IgD-negative memory B cell (primary cell): ENCODE measurements around the gene SOX6. TPM values are rescaled to one million over a fixed set of nuclear protein-coding genes. Genes with fewer than 3 reads are reported as not detected.

Source experiments
- H3K27ac Mint-ChIP-seq, 3 donors: one replicate each; pipeline ENCODE4 v1.8.0; 2020 to 2022; ENCODE audit warnings: mild to moderate bottlenecking in 3 of 3, mixed read lengths in 3 of 3, moderate library complexity in 1 of 3
- H3K27me3 Mint-ChIP-seq: one replicate; pipeline ENCODE4 v1.8.0; 2021; ENCODE audit warnings: mixed read lengths
- H3K36me3 Mint-ChIP-seq: one replicate; pipeline ENCODE4 v1.8.0; 2020; ENCODE audit warnings: mild to moderate bottlenecking, mixed read lengths
- H3K4me1 Mint-ChIP-seq, 3 donors: one replicate each; pipeline ENCODE4 v1.8.0; 2020 to 2022; ENCODE audit warnings: mixed read lengths in 3 of 3, mild to moderate bottlenecking in 1 of 3
- H3K4me3 Mint-ChIP-seq, 4 donors: one replicate each; pipeline ENCODE4 v1.8.0; 2020 to 2022; ENCODE audit warnings: mild to moderate bottlenecking in 4 of 4, mixed read lengths in 4 of 4, moderate library complexity in 3 of 4
- H3K9me3 Mint-ChIP-seq, 3 donors: one replicate each; pipeline ENCODE4 v1.8.0; 2020 to 2021; ENCODE audit warnings: mixed read lengths in 3 of 3, mild to moderate bottlenecking in 1 of 3
- polyA plus RNA-seq: library from polyadenylated mRNA; unstranded; fragments of 300-500 nt; fragmentation: Illumina TruSeq; gene quantifications from one replicate; pipeline ENCODE4 v1.2.3, GENCODE V29; 2021

SOX6 gene
- polyA plus RNA-seq, 1 donor from 2014 or later: not detected

DNA sequence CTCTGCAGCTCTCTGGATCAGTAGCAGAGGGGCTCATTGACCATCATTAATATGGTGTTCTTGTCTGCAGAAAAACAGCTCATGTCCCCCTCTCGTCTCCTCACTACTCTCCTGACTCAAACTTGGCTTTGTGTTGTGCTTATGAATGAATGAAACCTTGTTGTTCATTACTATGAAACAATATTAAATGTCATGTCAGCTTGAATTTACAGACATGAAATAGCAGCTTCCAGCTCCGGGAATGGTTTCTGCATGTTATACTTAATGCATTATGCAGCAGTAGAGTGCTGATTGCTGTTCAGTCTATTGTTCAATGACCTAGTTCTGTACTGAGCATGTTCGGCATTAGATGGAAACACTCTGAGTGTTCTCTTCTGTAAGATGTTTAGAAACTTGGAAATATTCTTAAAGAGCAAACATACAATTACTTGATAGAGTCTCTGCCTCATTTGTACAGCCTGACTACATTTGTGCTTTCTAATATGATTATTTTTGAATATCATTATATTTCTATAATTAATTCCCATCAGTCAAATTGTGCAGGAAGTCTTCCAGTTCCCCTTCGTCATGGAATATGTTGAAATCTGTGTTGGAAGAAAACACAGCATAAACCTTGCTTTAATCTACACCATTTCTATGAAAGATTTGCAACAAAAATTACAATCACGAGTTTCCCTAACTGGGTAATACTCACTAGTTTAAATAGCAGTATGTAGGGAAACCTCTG, 340.4 kb downstream of the SOX6 start:
- H3K4me3 Mint-ChIP-seq: no peak overlapping the region
- H3K27ac Mint-ChIP-seq: no peak overlapping the region
- no peaks in the 10 kb centered on the region for H3K36me3 Mint-ChIP-seq
- no peaks in the 10 kb centered on the region for H3K4me1 Mint-ChIP-seq
- H3K27me3 Mint-ChIP-seq: no peaks in the 10 kb centered on the region
- H3K9me3 Mint-ChIP-seq: peaks cover 0 to 2% (median 0%) of the 10 kb centered on the region in 3 donors

DNA sequence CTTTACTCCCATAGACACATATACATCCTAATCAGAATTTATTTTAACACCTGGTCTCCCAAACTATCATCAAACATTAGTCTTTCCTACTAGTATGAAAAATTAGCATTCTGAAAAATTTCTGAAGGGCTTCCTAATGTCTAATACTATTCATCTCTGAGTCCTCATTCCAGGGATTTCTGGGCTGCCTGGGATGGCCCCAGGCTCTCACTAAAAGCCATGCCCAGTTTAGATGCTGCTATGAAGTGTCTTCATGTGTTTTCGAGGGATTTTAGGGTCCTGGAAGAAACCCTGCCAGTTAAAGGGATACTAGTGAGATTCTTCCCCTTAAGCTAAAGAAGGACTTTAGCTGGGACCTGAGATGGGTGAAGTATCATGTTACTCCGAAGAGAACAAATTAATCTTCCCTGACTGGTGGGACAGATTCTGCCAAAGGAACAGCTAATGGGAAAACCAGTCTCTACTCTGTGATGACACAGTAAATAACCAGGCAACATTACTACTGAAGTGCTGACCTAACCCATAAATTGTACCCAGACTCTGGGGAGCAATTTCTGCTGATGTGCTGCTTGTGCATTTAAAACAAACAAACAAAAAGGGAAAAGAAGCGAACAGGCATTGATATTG, 342.6 kb downstream of the SOX6 start:
- H3K9me3 Mint-ChIP-seq: peaks cover 0 to 2% (median 0%) of the 10 kb centered on the region in 3 donors
- H3K4me3 Mint-ChIP-seq: no peak overlapping the region
- no peaks in the 10 kb centered on the region for H3K27me3 Mint-ChIP-seq
- no peak overlapping the region for H3K27ac Mint-ChIP-seq
- H3K36me3 Mint-ChIP-seq: peaks cover 2% of the 10 kb centered on the region
- H3K4me1 Mint-ChIP-seq: no peaks in the 10 kb centered on the region

DNA sequence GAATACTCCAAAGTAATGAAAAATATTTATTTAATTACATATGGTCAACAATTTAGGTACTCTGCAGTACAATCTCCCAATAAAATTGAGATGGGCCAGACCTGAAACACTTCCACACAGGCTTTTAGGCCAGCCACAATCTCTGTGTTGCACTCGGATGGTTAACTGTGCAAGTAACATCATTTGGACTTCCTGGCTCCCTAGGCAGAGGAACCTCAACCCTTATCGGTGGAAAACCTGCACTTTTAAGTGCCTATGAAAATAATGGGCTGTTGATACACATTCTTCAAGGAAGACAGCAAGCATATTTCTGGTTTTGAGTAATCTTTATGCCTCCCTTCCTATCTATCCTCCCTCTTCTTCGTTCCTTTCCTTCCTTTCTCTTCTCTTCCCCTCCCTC, 343.1 kb downstream of the SOX6 start:
- no peak overlapping the region for H3K27ac Mint-ChIP-seq
- H3K9me3 Mint-ChIP-seq: peaks cover 0 to 2% (median 0%) of the 10 kb centered on the region in 3 donors
- no peaks in the 10 kb centered on the region for H3K4me1 Mint-ChIP-seq
- H3K4me3 Mint-ChIP-seq: no peak overlapping the region
- peaks cover 2% of the 10 kb centered on the region for H3K36me3 Mint-ChIP-seq
- H3K27me3 Mint-ChIP-seq: no peaks in the 10 kb centered on the region

DNA sequence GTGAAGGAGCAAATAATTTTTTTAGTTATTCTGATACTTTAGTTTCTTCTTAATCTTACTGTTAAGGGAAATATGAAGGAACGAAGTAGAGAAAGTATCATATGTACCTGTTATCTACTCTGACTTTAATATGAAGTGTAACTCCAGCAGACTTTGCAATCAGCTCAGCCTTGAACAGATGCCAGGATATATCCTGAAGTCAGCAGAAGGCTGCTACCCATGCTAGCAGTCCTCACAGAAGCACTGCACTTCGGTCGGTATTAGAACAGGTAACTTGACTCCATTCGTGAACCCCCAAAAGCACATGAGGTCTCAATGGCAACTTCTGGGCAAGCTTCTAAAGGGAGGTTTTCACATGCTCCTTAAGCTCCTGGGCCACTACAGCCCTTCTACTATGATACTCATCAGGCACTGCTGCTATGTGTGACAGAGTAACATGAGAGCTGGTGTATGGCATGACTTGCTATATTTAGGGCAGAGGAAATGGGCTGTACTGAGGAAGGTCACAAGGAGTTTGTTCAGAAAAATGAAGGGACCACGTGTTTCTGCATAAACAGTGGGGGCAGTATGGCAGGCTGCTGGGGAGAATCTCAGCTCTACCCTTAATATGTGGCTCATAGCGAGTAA, 344.1 kb downstream of the SOX6 start:
- Mint-ChIP-seq H3K27ac (no peak overlapping the region), H3K36me3 (peaks cover 2% of the 10 kb centered on the region), H3K4me1 (no peaks in the 10 kb centered on the region), H3K9me3 (peaks cover 0 to under 1% (median 0%) of the 10 kb centered on the region in 3 donors), H3K27me3 (no peaks in the 10 kb centered on the region), H3K4me3 (no peak overlapping the region)

DNA sequence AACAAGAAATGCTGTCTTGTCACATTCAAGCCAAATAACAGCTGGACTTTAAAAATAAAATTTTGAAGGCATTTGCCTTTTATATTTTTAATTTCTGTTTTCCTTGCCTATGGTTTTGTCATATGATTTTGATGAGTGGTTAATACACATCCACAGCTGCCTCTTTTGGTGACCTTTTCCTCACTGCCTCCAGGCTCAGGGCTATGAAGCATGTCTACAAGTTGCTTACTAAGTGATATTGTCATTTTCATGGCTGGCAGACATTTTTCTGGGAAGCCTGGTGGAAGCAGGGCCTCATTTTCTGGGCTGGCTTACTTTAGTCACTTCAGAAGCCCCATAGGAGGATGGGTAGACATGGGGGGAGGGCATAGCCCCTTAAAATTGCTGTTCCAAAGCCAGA, 344.9 kb downstream of the SOX6 start:
- Mint-ChIP-seq H3K9me3 (no peaks in the 10 kb centered on the region), H3K4me3 (no peak overlapping the region), H3K4me1 (no peaks in the 10 kb centered on the region), H3K27ac (no peak overlapping the region), H3K36me3 (peaks cover 2% of the 10 kb centered on the region), H3K27me3 (no peaks in the 10 kb centered on the region)

DNA sequence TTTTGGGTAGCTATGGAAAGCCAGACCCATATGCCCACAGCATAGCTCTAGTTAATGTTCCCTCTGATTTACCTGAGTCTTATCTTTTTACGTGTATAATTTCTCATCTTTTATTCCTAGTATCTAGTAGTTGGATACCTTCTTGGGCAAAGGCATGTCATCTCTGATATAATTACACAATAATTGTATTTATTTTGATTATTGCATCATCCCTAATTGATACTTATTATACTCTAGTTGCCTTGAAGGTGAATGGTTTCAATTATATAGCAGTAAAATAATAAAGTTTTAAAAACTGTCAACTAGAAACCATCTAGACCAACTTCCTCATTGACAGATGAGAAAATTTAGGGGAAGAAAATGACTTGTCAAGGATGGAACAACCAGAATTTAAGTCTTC, 347.3 kb downstream of the SOX6 start:
- H3K4me1 Mint-ChIP-seq: no peaks in the 10 kb centered on the region
- H3K36me3 Mint-ChIP-seq: peaks cover 2% of the 10 kb centered on the region

DNA sequence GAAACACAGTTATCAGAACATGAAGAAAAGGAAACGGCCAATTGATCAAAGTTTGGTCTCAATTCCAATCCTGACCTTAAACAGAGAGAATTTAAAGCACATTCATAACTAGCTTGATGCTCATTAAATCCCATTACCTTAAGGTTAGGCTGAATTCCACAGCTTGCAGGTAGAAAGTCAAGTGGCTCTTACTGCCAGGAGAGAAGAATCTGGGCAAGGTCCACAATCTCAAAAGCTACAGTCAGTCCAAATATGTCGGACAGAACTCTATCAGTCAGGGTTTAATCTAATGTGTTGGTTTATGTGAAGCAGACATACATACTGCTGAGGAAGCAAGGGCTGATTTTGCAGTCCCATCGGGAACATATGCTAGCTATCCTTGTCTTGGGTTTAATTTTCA, 348.8 kb downstream of the SOX6 start:
- Mint-ChIP-seq H3K4me3 (no peak overlapping the region), H3K36me3 (peaks cover 2% of the 10 kb centered on the region), H3K27me3 (no peaks in the 10 kb centered on the region), H3K9me3 (peaks cover 0 to 3% (median 2%) of the 10 kb centered on the region in 3 donors), H3K4me1 (no peaks in the 10 kb centered on the region), H3K27ac (no peak overlapping the region)

More for the DNA sequence above, 347.3 kb downstream of the SOX6 start:
- Mint-ChIP-seq H3K9me3 (peaks cover 0 to 3% (median 2%) of the 10 kb centered on the region in 3 donors), H3K4me3 (no peak overlapping the region), H3K27ac (no peak overlapping the region), H3K27me3 (no peaks in the 10 kb centered on the region)

DNA sequence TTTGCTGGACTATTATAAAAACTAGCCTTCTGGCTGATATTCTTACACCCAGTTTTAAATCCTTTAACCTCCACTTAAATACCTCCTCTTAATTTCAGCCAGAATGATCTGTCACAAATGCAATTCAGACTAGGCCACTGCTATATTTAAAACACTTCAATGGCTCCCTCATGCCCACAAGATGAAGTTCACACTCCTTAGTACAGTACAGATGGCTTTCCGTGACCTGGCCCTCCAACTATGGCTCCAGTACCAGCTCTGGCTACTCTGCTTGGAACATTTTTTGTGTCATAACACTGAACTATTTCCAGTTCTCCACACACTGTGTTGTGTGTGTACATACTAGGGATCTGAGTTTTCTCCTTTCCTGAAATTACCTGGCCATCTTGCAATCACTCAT, 353.4 kb downstream of the SOX6 start:
- Mint-ChIP-seq H3K4me1 (no peaks in the 10 kb centered on the region), H3K36me3 (no peaks in the 10 kb centered on the region), H3K27me3 (no peaks in the 10 kb centered on the region), H3K27ac (no peak overlapping the region), H3K9me3 (peaks cover 0 to 3% (median 2%) of the 10 kb centered on the region in 3 donors), H3K4me3 (no peak overlapping the region)

DNA sequence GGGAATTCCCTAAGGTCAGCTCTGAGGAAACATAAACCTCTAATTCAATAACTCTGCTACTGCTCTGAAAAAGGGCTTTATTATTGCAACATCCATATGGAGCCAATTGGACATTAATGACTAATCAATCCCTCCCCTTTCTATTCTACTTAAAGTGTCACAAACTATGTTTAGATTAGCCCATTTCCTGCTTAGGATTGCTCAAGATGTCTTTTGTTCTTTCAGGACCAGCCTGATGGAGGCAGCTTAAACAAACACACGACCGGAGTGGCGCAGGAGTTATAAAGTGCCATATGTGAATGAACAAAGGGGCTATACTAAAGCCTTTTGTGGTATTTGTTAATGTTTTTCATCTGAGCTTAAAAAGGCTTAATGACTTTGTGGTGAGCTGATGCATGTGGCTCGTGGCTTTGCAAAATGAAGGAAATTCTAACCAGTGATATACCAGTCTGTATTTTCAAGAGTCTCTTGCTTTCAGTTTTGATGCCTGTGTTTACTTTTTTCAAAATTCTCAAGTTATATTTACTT, 354.4 kb downstream of the SOX6 start:
- Mint-ChIP-seq H3K4me3 (no peak overlapping the region), H3K4me1 (no peaks in the 10 kb centered on the region), H3K27ac (no peak overlapping the region), H3K9me3 (peaks cover 0 to 3% (median 2%) of the 10 kb centered on the region in 3 donors), H3K36me3 (no peaks in the 10 kb centered on the region), H3K27me3 (no peaks in the 10 kb centered on the region)

DNA sequence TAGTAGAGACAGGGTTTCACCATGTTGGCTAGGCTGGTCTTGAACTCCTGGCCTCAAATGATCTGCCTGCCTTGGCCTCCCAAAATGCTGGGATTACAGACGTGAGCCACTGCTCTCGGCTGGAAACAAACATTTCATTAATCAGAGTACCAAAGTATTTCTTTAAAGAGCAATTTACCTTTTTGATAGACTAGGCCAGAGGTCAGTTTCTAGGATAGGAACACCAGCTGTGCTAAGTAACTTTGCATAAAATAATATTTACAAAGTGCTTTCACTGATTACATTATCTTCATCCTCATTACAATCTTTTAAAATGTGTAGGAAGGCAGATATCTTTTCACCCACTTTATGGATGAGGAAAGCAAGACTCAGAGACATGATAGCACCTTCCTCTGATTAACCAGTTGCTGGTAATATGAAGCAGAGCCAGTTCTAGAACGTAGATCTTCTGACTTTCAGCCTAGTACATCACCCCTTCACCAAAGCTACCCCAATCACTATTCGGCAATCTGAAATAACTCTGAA, 355.2 kb downstream of the SOX6 start:
- Mint-ChIP-seq H3K4me1 (no peaks in the 10 kb centered on the region), H3K27ac (no peak overlapping the region), H3K9me3 (peaks cover 0 to 3% (median 2%) of the 10 kb centered on the region in 3 donors), H3K4me3 (no peak overlapping the region), H3K27me3 (no peaks in the 10 kb centered on the region), H3K36me3 (no peaks in the 10 kb centered on the region)

DNA sequence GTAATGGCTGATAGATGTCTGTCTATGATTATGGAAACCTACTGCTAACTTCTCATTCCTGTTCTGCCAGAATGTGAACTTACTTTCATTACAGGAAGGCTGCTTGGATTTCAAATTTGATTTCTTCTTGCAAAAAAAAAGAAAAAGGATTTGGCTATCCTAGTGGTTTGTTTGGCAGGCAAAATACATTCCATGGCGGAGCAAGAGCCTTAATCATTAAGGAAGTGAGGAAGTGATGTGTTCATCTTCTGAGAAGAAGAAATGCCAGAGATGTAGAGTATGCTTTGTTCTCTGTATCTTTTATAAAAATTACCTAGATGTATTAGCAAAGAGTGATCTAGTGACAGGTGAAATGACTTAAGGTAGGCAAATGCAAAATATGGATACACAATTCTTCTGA, 356.3 kb downstream of the SOX6 start:
- Mint-ChIP-seq H3K4me3 (no peak overlapping the region), H3K27ac (no peak overlapping the region), H3K4me1 (no peaks in the 10 kb centered on the region), H3K9me3 (peaks cover 2 to 4% (median 3%) of the 10 kb centered on the region in 3 donors), H3K36me3 (no peaks in the 10 kb centered on the region), H3K27me3 (no peaks in the 10 kb centered on the region)

DNA sequence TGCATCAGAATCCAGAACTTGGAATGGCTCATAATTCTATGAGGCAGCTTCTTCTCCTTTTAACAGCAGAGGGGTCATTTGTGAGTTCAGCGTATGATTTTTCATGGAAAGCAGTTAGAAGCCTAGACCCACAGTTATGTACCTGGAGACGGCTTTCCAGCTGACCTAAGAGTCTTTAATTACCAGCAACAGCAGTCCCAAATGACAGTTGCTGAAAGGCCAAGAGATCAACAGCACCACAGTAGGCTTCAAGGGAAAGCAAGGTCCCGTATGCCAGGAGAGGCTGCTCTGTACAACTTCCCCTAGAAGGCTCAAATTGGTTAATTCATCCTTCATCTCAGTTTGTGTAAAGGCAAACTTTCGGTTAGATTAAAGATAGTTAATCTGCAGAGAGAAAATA, 363.0 kb downstream of the SOX6 start:
- Mint-ChIP-seq H3K36me3 (no peaks in the 10 kb centered on the region), H3K27ac (no peak overlapping the region), H3K9me3 (peaks cover 0 to 4% (median 0%) of the 10 kb centered on the region in 3 donors), H3K4me1 (no peaks in the 10 kb centered on the region), H3K27me3 (no peaks in the 10 kb centered on the region), H3K4me3 (no peak overlapping the region)

DNA sequence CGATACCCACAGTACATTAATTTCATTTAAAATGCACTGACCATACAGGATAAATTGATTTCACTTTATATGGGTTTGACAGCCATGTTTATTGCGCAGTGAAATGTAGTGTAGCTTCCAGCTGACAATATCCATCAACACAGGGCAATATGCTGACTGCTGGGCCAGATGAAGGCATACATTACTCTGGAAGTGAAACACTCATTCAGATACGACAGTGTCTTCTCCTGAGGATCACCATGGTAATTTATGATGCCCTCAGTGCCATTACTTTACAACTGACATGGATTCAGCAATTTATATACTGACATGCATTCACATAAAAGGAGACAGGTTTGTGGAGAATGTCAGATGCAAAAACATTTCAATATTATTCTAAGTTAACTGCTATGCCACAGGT, 365.1 kb downstream of the SOX6 start:
- Mint-ChIP-seq H3K4me3 (no peak overlapping the region), H3K9me3 (peaks cover 0 to 4% (median 0%) of the 10 kb centered on the region in 3 donors), H3K27me3 (no peaks in the 10 kb centered on the region), H3K27ac (no peak overlapping the region), H3K36me3 (no peaks in the 10 kb centered on the region), H3K4me1 (no peaks in the 10 kb centered on the region)

DNA sequence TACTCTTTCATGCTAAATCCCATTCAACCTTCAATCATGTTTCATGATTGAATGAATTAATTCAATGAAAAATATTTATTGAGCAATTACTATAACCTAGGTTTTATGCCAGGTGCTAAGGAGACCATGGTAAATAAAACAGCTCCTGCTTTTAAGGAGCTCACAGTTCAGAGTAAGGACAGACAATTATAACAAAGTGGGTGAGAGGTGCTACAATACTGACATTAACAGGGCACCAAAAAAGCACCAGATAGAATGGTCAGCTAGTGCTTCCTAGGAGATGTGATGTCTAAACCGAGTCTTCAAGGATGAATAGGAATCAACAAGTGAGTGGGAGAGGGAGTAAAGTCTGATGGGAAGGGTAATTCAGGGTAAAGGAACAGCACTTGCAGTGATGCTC, 366.7 kb downstream of the SOX6 start:
- H3K4me1 Mint-ChIP-seq: no peaks in the 10 kb centered on the region
- H3K27ac Mint-ChIP-seq: no peak overlapping the region
- H3K9me3 Mint-ChIP-seq: peaks cover 0 to 3% (median 0%) of the 10 kb centered on the region in 3 donors
- no peaks in the 10 kb centered on the region for H3K27me3 Mint-ChIP-seq
- H3K4me3 Mint-ChIP-seq: no peak overlapping the region
- H3K36me3 Mint-ChIP-seq: no peaks in the 10 kb centered on the region

DNA sequence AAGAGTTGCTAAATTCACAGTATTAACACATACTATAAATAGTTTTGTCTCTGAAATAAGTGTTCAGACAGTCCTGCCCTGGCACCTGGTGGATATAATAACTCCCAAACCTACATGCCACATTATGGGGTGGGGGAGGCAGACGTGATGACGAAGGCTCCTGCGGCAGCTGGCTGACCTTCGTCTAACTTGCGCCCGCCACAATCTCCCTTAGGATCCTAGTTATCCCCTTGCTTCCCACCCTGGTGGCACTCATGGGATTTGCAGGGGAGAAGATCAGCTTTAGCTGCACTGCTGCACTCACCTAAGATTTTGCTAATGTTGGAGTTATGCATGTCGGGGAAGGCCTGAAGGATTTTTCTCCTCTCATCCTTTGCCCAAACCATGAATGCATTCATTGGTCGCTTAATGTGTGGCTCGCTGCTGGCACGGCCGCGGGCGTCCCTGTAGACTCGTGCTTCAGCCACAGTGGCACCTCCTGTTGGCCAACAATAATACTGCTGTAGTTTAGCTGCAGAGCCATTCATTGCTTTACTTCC, 367.6 kb downstream of the SOX6 start:
- H3K27me3 Mint-ChIP-seq: no peaks in the 10 kb centered on the region
- no peak overlapping the region for H3K27ac Mint-ChIP-seq
- H3K36me3 Mint-ChIP-seq: no peaks in the 10 kb centered on the region
- H3K9me3 Mint-ChIP-seq: peaks cover 0 to 3% (median 0%) of the 10 kb centered on the region in 3 donors
- no peak overlapping the region for H3K4me3 Mint-ChIP-seq
- no peaks in the 10 kb centered on the region for H3K4me1 Mint-ChIP-seq
